MG63 (cell line): Measurements from ENCODE around the gene ENGASE. TPM values are rescaled to one million over a fixed set of nuclear protein-coding genes. Genes with fewer than 3 reads are reported as not detected.
A peak's percentile ranks its signal among the peaks of the same experiment; 100 is the strongest.

Source experiments
- DNase-seq: peaks from one replicate; pipeline ENCODE4 v3.0.0-alpha.2; 2020
- H3K27me3 ChIP-seq: fragments of 250-450 bp; sonication (Bioruptor Pico); 2 replicates; pipeline ENCODE4 v1.5.1; 2020; ENCODE audit warnings: mild to moderate bottlenecking, moderate library complexity
- H3K36me3 ChIP-seq: fragments of 250-450 bp; sonication (Bioruptor Pico); 2 replicates; pipeline ENCODE4 v1.5.1; 2020; ENCODE audit warnings: mild to moderate bottlenecking, moderate library complexity
- H3K4me3 ChIP-seq: fragments of 250-450 bp; sonication (Bioruptor Pico); 2 replicates; pipeline ENCODE4 v1.5.1; 2020; ENCODE audit warnings: mild to moderate bottlenecking, moderate library complexity
- H3K9me3 ChIP-seq: fragments of 250-450 bp; sonication (Bioruptor Pico); 2 replicates; pipeline ENCODE4 v1.5.1; 2020; ENCODE audit warnings: mild to moderate bottlenecking, moderate library complexity
- total RNA-seq: library from RNA; depleted of rRNA; stranded (reverse); fragments of >200 nt; shearing (Covaris generic); gene quantifications from 2 replicates; pipeline ENCODE4 v1.2.3, GENCODE V29; 2014; ENCODE audit warnings: low replicate concordance

ENGASE gene
- total RNA-seq, 1 experiment from 2014 or later, result 12.4 TPM

- peaks cover 20% of the 10 kb centered on the region for H3K36me3 ChIP-seq
- DNase-seq, result no peak
- no peaks in the 10 kb centered on the region for H3K9me3 ChIP-seq
- no peaks in the 10 kb centered on the region for H3K27me3 ChIP-seq
- H3K4me3 ChIP-seq, result no peak overlapping the region
Observed at GRCh38 chr17:79080761-79081290, 6.2 kb downstream of the ENGASE start.

DNA sequence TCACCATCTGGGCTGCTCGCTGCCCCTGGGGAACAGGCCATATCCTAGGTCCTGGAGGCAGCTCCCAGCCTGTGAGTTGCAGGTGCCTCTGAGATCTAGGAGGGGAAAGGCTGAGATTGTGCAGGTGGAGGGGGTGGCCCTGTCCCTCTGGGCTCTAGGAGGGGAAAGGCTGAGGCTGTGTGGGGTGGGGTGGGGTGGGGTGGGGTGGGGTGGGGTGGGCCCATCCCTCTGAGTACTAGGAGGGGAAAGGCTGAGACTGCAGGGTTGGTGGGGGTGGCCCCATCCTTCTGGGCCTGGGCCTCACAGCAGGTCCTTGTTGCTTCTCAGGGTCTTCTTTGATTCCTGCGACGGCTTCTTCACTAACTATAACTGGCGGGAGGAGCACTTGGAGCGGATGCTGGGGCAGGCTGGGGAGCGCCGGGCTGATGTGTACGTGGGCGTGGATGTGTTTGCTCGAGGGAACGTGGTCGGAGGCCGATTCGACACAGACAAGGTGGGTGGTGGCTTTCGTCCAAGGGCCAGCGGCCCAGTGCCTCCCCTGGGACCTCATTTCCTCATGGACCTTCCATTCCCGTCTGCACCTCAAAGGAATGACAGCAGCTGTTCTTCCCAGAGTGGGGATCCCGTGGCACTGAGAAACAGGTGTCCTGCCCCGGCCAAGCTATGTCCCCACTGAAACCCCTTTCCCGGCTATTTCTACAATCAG is 7.1 kb downstream of the ENGASE start:
- no peak for DNase-seq
- no peaks in the 10 kb centered on the region for H3K9me3 ChIP-seq
- no peaks in the 10 kb centered on the region for H3K27me3 ChIP-seq
- H3K4me3 ChIP-seq, result no peak overlapping the region
- H3K36me3 ChIP-seq, result peaks cover 20% of the 10 kb centered on the region

DNA sequence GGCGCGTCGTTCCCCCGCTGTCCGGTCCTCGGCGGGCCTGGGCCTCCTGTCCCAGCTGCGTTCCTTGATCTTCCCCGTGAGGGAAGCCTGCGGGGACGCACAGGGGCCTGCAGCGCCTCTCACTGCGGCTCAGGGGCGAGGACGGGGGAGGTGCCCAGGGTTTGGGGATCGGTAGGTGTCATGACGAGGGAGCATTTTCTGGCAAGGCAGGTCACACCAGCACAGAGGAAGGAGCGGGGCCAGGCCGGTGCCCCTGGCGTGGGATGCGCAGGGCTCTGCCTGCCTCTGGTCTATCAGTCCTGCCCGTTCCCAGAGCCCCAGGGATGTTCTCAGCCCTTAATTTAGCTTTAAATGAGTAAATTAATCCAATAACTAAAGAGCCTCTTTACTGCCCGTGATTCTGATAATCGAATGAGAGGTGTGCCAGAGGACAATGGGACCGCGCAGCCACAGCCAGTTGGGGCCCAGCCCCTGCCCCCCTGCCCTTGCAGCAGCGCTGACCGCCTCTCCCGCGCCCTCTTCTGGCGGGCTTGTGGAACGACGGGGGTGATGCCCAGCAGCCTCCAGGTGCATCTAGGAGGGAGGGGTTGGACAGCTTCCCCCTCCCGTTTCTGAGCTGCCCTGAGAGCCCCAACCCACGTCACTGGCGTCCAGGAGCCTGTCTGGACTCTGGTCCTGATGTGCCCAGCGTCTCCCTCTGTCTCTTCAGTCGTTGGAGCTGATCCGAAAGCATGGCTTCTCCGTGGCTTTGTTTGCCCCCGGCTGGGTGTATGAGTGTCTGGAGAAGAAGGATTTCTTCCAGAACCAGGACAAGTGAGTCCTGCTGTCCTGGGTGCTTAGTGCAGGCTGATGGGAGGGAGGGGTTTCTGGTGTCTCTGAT is 7.9 kb downstream of the ENGASE start:
- H3K36me3 ChIP-seq, result peaks cover 20% of the 10 kb centered on the region
- no peaks in the 10 kb centered on the region for H3K27me3 ChIP-seq
- no peaks in the 10 kb centered on the region for H3K9me3 ChIP-seq
- H3K4me3 ChIP-seq, result no peak overlapping the region
- peak; percentile 51 for DNase-seq

DNA sequence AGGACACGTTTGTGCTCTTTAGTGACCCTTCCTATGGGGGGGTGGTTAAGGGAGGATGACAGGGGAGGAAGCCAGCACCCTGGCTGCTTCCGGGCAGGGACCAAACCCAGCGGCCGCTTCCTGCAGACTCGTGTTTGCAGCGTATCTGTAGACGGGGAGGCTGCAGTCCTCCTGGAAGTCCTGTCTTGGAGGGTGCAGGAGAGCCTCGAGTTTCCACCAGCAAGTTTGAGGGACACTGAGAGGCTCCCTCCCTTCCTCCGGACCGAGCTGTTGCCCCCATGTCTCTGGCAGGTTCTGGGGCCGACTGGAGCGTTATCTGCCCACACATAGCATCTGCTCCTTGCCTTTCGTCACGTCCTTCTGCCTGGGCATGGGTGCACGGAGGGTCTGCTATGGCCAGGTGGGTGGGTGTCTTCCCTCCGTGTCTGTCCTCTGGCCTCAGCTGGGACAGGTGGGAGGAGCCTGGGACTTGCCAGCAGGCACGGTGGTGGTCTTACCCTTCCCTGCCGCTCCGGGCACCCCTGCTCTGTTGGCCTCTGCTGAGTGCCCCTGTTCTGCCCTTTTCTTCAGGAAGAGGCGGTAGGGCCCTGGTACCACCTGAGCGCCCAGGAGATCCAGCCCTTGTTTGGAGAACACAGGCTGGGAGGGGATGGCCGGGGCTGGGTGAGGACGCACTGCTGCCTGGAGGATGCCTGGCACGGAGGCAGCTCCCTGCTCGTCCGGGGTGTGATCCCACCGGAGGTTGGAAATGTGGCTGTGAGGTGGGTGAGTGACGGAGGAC is 8.8 kb downstream of the ENGASE start:
- DNase-seq, result no peak
- peaks cover 23% of the 10 kb centered on the region for H3K36me3 ChIP-seq

GRCh38 chr17:79084291-79085153 is 9.9 kb downstream of the ENGASE start:
- H3K27me3 ChIP-seq, result no peaks in the 10 kb centered on the region
- peaks cover 23% of the 10 kb centered on the region for H3K36me3 ChIP-seq
- no peak overlapping the region for H3K4me3 ChIP-seq
- no peaks in the 10 kb centered on the region for H3K9me3 ChIP-seq
- no peak for DNase-seq

More for the DNA sequence above, 8.8 kb downstream of the ENGASE start:
- no peak overlapping the region for H3K4me3 ChIP-seq
- no peaks in the 10 kb centered on the region for H3K27me3 ChIP-seq
- H3K9me3 ChIP-seq, result no peaks in the 10 kb centered on the region

- DNase-seq, result no peak
- no peak overlapping the region for H3K4me3 ChIP-seq
- H3K27me3 ChIP-seq, result no peaks in the 10 kb centered on the region
- no peaks in the 10 kb centered on the region for H3K9me3 ChIP-seq
- peaks cover 23% of the 10 kb centered on the region for H3K36me3 ChIP-seq
Observed at GRCh38 chr17:79085154-79085920, 10.7 kb downstream of the ENGASE start.

GRCh38 chr17:79085921-79086551 is 11.4 kb downstream of the ENGASE start:
- no peak overlapping the region for H3K4me3 ChIP-seq
- no peaks in the 10 kb centered on the region for H3K27me3 ChIP-seq
- DNase-seq, result no peak
- H3K9me3 ChIP-seq, result no peaks in the 10 kb centered on the region
- H3K36me3 ChIP-seq, result peaks cover 20% of the 10 kb centered on the region

- no peak for DNase-seq
- H3K27me3 ChIP-seq, result no peaks in the 10 kb centered on the region
- peaks cover 18% of the 10 kb centered on the region for H3K36me3 ChIP-seq
- no peak overlapping the region for H3K4me3 ChIP-seq
- no peaks in the 10 kb centered on the region for H3K9me3 ChIP-seq
Observed at GRCh38 chr17:79086609-79087427, 12.2 kb downstream of the ENGASE start.

GRCh38 chr17:79087428-79088143 is 13.0 kb downstream of the ENGASE start:
- Histone ChIP-seq H3K4me3 (no peak overlapping the region), H3K36me3 (peaks cover 13% of the 10 kb centered on the region), H3K9me3 (no peaks in the 10 kb centered on the region), H3K27me3 (no peaks in the 10 kb centered on the region)
- peak; percentile 47 for DNase-seq

DNA sequence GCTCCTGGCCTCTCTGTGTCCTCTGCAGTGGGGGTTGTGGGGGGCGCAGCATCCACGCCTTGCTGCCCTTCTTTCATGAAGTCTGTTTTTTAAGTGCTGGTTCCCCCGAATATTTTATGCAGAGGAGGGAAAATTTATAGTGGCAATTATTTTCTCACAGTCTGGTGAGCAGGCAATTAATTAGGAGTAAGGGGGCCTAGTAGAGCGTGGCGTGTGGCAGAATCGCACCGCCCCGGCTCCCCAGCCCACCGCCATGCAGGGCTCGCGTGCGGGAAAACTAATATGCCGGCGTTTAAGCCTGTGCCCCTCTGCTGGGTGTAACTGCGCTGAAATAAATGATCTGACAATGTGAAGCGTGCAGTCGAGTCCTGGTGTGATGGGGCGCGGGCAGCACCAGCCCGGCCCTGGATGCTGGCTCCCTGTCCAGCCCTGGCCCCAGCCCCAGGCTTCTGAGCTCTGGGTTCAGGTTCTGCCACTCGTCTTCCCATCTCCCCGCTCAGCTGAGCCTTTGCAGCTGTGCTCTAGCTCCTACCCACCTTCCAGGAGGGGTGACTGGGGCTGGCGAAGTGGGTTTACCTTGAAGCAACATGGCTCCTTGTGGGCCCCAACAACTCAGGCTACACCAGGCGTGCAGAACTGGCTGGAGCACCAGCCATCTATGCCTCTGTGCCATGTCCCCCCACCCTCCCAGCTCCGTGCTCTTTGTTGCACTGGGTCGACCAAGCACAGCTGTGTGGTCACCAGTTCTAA is 13.8 kb downstream of the ENGASE start:
- no peaks in the 10 kb centered on the region for H3K27me3 ChIP-seq
- no peaks in the 10 kb centered on the region for H3K9me3 ChIP-seq
- H3K36me3 ChIP-seq, result peaks cover 7% of the 10 kb centered on the region; the same call in 1 of the 2 replicates
- H3K4me3 ChIP-seq, result no peak overlapping the region
- DNase-seq, result no peak

DNA sequence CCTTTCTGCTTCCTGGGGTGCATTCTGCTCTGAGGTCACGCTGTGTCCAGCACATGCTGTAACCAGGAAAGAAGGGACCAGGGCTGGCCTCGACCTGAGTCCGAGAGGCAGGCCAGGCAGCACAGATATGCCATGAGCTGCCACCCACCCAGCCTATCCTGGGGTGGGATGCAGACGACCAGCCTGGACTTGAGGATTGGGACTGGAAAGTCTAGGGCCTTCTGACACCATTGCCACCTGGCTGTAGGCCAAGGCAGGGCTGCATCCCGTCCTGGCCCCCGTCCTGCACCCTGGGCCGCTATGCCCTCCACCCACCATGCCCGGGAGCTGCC is 14.3 kb downstream of the ENGASE start:
- Histone ChIP-seq H3K4me3 (no peak overlapping the region), H3K36me3 (peaks cover 7% of the 10 kb centered on the region; the same call in 1 of the 2 replicates), H3K27me3 (no peaks in the 10 kb centered on the region), H3K9me3 (no peaks in the 10 kb centered on the region)
- no peak for DNase-seq

- H3K36me3 ChIP-seq, result peaks cover 3% of the 10 kb centered on the region; the same call in 1 of the 2 replicates
- no peak for DNase-seq
Observed at GRCh38 chr17:79089720-79090442, 15.3 kb downstream of the ENGASE start.

More at GRCh38 chr17:79089720-79090442, 15.3 kb downstream of the ENGASE start:
- Histone ChIP-seq H3K9me3 (no peaks in the 10 kb centered on the region), H3K4me3 (no peak overlapping the region), H3K27me3 (no peaks in the 10 kb centered on the region)
